NOMO-1 treated with dmso at 0.1 percent for 144 hours (cell line): ENCODE results near the gene G3BP1.
"Not testable (repeated sequence)": the region's sequence is repeated elsewhere in the genome, so short reads cannot be mapped to it uniquely, and the experiment has no call there.

Experiments
- DNase-seq: peaks from one replicate; lab custom pipeline; 2025; ENCODE audit not compliant: unreplicated experiment; lab: John Stamatoyannopoulos, UW

Gene G3BP1

GRCh38 chr5:151751593-151751992 lies 20.2 kb upstream of the G3BP1 start:
- no peak for DNase-seq

GRCh38 chr5:151755383-151755782 lies 16.4 kb upstream of the G3BP1 start:
- no peak for DNase-seq

DNA sequence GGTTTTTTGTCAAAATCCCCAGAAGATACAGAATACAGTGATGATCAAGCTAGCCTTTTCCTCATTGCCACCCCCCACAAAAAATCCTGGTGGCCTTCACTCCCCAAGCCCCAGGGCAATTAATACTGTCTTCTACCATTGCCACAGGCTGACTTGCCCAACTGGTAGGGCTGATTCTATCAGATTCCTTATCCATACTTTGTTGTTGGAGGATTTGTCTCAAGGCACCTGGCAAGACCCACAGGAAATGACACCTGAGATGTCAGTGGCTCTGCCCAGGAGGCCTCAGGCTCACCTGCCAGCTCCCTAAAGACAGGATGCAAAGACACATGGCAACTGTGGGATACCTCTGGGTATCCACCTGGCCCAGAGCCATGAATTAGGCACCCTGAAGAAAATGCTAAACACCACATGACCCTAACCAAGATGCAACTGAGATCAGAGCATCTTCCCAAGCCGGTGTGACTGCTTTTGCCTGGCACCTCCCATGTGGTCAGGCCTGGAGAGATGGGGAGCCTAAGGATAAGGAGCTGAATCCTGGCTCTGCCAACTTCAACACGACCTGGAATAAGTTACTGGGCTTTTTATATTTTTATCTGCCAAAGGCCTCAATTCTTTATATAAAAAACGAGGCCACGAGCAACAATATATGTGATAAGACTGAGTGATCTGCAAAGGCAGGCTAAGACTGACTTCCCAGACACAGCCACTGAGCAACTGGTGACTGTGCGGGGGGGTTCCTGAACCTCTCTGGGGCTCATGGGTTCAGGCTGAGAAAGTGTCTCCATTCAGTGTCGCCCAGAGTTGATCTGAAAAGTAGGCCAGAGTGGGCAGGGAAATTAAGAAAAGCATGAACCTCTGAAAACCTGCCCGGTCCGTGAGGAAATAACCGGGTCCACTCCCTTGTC lies 14.3 kb upstream of the G3BP1 start:
- no peak for DNase-seq

DNA sequence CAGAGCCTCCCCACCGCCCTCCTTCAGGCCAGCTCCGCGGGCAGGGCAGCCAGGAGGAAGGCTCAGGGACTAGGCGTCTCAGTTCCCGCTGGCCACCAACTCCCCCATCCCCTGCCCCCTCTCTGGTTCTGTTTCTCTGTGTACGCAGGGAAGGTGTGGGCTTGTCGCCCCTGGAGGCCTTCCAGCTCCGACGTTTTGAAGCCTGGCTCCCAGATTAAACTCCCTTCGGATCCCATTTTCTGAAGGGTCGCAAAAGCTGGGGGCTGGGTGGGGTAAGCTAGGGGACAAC lies 13.7 kb upstream of the G3BP1 start:
- DNase-seq = no peak

DNA sequence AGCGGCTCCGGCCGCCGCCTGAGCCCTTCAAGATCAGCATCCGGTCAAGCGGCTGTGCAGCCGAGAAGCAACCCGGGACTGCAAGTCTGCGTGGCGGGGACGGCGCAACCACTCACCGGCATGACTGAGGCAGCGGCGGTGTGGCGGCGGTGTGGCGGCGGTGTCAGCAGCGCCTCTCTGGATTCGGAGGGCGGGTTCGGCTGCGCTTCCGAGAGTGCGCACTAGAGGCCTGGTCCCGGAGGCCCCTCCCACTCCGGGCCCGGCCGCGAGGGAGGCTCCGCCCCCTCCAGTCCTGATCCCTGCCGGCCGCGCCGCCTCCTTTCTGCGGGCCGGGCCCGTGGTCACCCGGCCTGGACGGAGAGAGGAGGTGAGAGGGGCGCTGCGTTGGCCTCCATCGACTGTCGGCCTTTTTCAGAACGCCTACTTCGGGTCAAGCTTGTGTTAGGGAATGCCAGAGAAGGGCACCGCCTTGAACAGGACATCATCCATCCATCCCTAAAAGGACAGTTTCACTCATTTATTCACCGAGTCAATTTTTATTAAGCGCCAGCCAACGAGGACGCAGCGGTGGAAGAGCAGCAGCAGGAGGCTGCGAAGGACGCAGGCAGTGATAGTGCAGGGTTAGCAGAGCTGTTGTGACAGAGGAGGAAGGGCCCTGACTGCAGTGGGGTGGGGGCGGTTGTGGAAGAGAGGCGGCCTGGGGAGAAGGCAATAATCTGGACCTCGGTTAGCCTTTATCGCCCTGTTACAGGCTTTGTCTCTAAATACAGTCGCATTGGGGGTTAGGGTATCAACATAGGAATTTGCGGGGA lies 13.1 kb upstream of the G3BP1 start, which contains the start of gene ATOX1:
ATOX1 (minus strand) TSS at position 202 of the 812 bp plus-strand sequence; CDS start at position 122, 80 bp downstream.
- peak; percentile 78 for DNase-seq

DNA sequence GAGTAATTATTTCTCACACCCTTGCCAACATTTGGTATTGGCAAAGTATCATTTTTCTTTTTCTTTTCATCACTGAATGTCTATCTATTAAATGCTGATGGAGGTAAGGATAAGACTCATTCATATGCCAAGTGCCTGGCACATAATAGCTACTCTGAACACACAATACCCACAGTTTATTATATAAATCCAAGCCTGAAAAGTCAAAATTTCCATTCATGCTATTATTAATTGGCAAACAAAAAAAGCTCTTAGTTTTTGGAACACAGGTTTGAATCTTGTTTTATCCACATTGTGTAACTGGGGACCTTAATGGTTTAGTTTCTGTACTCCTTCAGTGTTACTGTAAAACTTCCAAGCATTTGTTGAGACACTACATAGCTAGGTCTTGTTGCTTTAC lies 7.0 kb upstream of the G3BP1 start:
- DNase-seq = no peak

DNA sequence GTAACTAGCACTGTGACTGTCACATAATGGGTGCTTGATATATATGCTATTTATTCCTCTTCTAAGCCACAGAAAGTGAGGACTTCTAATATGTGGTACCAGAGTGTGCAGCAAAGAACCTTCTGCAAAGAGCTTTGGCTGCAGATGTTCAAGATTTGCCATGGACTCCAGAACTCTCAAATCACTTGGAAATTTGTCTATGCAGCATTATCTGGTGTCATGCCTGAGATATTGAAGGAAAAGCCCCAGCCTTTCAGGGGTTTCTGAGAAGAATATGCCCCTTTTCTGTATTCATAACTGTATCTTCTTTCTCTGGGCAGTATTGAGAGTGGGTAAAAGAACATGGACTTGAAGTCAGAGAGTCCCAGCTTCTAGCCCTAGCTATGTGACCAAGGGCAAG lies 4.8 kb upstream of the G3BP1 start:
- no peak for DNase-seq

GRCh38 chr5:151770383-151771258 lies 1.1 kb upstream of the G3BP1 start:
- peak; percentile 67 for DNase-seq

- no peak for DNase-seq
These were observed 483 bp downstream of the G3BP1 start for GRCh38 chr5:151772029-151772845.

GRCh38 chr5:151772846-151773561 lies 1.2 kb downstream of the G3BP1 start:
- DNase-seq = no peak

- no peak for DNase-seq
These were observed 2.2 kb downstream of the G3BP1 start for GRCh38 chr5:151773951-151774350.

DNA sequence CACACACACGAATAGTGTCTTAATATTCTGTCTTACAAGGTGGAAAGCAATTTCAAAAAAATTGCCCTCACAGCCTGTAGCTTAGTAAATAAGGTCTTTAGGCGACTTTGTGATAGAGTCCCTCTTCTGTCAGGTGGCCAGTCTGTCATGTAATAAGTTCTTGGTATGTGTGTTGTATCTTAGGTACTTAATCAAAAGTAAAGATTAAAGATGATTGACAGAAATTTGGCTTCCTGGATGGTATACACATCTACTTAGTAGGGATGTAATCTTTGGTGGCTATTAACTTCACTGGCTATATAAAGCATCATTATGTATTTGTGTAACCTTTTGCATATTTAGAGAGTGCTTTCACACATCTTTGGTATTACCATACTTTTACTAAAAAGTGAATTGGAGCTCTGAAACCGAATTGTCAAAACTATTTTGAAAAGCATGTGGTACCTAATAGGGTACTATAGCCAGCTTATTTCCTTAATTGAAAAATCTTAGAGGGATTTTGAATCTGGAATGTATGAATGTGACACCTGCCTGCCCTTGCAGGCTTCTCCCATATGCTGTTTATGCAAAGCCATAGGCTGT lies 3.4 kb downstream of the G3BP1 start:
- DNase-seq = no peak

- DNase-seq = no peak
These were observed 7.9 kb downstream of the G3BP1 start for GRCh38 chr5:151779531-151780125.

DNA sequence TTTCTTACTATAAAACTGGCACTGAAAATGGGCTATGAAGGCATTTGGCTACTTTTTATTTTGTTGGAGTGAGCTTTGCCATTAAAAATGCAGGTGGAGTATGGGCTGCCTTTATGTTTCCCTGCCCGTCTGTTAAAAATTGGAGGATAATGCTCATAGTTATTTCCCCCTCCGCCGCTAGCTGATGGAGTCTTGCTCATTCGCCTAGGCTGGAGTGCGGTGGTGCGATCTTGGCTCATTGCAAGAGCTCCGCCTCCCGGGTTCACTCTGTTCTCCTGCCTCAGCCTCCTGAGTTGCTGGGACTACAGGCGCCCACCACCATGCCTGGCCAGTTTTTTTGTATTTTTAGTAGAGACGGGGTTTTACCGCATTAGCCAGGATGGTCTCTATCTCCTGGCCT lies 8.6 kb downstream of the G3BP1 start:
- DNase-seq = no peak

DNA sequence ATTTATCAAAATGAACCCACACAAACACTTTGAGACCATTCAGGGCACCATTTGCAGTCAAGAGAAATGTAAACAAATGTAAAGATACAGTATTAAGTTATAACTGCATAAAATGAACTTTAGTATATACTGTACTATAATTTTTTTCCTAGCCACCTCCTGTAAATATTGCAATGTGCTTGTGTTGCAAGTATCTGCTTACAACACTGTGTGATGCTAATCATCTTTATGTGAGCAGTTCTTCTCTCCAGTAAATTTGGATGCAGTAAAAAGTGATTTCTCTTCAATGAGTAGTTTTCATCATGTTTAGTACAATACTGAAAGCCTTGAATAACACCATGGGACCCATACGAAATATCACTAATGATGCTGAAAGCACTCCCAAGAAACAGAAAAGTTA lies 9.4 kb downstream of the G3BP1 start:
- no peak for DNase-seq

DNA sequence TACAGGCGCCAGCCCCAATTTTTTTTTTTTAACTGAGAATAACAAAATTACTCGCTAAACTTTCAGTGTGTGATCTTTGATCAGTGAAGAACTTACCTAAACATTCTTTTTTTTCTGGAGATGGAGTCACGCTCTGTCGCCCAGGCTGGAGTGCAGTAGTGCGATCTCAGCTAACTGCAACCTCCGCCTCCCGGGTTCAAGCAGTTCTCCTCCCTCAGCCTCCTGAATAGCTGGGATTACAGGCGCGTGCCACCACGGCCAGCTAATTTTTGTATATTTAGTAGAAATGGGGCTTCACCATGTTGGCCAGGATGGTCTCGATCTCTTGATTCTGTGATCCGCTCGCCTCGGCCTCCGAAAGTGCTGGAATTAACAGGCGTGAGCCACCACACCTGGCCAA lies 11.9 kb downstream of the G3BP1 start:
- DNase-seq = not testable (repeated sequence)

DNA sequence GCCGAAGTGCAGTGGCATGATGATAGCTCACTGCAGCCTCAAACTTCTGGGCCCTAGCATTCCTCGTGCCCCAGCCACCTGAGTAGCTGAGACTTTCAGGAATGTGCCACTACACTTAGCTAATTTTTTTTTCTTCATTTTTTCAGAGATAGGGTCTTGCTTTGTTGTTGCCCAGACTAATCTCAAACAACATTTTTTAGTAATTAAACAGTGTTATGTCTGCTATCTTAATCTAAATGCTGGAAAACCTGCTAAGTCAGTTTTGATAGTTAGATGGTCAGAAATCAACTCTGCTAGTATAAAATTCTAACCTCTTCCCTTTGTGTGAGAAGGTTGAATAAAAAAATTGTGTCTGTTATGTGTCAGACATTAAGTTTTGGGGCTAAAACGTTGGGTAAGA lies 12.4 kb downstream of the G3BP1 start:
- no peak for DNase-seq

GRCh38 chr5:151786468-151786867 lies 14.7 kb downstream of the G3BP1 start:
- DNase-seq = no peak

- DNase-seq = no peak
These were observed 16.1 kb downstream of the G3BP1 start for GRCh38 chr5:151787817-151788216.
